GOT3 (cell line): ENCODE results near the gene RAPGEF5.

Experiments
- DNase-seq: peaks from one replicate; lab custom pipeline; 2025; ENCODE audit warnings: mixed read lengths; lab: John Stamatoyannopoulos, UW

The RAPGEF5 gene

DNA sequence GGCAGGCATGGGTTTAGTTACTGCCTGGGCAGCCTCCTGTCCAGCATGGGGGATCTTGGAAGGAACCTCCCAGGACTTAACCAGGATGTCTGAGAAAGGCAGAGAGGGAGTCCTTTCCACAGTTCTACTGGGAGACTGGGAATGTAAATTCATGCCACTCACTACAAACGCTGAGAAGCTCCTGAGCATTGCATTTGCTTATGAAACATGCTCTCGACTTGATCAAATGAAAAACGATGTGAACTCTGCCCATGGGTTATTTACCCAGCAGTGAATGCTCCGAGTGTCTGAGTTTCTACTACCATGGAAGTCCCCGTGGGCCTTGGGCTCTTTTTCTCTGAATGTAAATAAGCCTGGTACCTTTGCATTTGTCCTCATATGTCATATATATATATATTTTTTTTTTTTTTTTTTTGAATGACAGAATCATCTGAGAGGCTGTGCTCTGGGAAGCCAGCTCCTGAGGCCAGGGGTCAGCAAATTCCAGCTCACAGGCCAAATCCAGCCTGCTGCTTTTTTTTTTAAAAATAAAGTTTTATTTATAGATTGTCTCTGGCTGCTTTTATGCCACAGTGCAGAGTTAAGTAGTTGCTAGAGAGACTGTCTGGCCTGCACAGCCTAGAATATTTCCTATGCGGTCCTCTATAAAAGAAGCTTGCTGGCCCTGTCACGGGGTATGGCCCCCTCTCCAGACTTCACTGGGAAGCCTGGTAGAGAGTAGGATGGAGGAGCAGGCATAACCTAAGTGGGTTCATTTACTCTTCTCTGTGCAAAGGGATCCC is 21.4 kb upstream of the RAPGEF5 start:
- no peak for DNase-seq

DNA sequence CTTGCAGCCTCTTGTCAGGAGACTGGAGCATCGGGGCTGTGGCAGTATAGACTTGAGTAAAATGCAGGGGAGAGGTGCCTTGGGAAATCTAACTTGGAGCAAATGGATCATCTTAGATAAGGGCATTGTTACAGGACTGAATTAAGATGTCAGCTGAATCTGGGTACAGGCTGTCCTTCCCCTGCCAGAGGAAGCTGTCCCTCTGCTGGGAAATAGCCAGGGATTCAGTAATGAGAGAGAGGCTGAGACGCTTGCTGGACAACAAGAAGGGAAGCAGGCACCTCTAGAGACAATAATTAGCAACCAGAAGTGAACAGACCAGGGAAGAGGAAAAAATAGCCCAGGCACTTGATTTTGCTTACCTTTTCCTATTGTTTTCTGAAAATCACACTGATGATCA is 20.7 kb upstream of the RAPGEF5 start:
- DNase-seq = no peak

GRCh38 chr7:22375359-22376048 is 18.6 kb upstream of the RAPGEF5 start:
- no peak for DNase-seq

DNA sequence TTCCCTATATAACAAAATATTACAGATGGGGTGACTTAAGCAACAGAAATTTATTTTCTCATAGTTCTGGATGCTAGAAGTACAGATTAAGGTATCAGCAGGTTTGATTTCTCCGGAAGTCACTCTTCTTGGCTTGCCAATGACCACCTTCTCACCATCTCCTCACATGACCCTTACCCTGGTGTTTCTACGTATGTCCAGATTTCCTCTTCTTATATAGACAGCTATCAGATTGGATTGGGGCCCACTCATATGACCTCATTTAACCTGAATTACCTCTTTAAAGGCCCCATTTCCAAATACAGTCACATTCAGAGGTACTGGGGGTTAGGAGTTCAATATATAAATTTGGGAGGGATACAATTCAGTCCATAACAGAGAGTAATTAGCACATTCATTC is 17.0 kb upstream of the RAPGEF5 start:
- no peak for DNase-seq

GRCh38 chr7:22373388-22373787 is 16.4 kb upstream of the RAPGEF5 start:
- DNase-seq = no peak

GRCh38 chr7:22372863-22373262 is 15.9 kb upstream of the RAPGEF5 start:
- no peak for DNase-seq

- DNase-seq = no peak
These were observed 14.9 kb upstream of the RAPGEF5 start for GRCh38 chr7:22371878-22372277.

GRCh38 chr7:22364900-22365299 is 7.9 kb upstream of the RAPGEF5 start:
- DNase-seq = no peak

DNA sequence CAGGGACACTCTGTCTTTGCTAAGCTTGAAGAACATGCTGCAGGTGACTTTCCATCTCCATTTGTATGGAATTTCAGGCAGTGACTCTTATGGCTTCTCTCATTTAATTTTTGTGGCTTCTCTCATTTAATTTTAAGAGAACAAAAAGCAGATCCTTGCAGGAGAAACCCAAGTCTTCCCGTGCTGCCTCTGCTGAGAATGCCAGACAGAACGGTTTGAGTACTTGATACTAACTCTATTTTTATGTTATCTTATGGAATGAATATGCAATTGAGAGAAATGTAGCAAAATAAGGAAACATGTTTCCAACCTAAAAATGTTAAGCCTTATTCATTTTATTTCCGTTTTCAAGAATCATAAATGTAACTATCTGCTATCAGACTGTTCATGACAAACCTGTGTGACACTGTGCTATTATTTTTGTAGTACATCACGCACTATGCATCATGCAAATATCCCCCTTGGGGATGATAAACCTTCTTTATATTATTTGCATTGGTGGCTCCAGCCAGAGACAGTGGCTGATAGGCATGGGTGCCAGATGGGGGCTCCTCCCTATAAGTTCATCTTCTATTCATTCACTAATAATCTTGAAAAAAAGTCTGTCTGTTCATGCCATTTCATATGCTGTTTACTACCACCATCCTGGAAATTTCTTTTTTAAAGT is 6.9 kb upstream of the RAPGEF5 start:
- DNase-seq = no peak

DNA sequence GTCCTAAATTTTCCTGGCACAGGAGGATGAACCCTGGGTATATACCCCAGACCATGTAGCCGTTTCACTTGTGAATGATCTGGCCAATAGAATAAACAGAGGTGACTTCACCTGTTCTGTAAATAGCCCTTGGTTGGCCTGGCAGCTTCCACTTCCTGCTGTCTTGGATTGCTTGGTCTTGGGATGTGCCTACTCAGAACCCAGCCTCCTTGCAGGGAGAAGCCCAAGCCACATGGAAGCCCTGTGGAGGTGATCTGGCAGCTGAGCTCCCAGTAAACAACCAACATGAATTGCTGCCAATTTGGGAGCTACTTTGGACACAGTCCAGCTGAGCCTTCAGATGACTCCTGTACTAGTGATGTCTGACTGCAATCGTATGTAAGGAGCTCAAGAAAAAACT is 4.8 kb upstream of the RAPGEF5 start:
- no peak for DNase-seq

DNA sequence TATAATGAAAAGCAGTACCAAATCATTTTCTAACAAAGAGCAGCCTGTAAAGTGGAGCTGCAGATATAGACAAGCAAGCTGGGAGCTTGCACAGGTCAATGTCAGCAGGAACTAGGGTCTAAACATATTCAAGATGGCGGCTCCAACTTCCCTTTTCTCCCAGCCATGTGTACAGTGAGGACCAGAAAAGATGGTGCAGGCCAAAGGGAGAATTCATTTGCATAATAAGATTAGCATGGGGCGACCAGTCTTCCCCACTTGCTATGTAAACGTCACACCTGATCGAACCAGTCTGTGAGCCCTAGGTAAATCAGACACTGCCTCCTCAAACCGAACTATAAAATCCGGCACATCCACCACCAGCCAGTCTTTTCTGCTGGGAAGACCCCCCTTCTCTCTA is 4.4 kb upstream of the RAPGEF5 start:
- no peak for DNase-seq

- no peak for DNase-seq
These were observed 2.1 kb upstream of the RAPGEF5 start for GRCh38 chr7:22358820-22359697.

DNA sequence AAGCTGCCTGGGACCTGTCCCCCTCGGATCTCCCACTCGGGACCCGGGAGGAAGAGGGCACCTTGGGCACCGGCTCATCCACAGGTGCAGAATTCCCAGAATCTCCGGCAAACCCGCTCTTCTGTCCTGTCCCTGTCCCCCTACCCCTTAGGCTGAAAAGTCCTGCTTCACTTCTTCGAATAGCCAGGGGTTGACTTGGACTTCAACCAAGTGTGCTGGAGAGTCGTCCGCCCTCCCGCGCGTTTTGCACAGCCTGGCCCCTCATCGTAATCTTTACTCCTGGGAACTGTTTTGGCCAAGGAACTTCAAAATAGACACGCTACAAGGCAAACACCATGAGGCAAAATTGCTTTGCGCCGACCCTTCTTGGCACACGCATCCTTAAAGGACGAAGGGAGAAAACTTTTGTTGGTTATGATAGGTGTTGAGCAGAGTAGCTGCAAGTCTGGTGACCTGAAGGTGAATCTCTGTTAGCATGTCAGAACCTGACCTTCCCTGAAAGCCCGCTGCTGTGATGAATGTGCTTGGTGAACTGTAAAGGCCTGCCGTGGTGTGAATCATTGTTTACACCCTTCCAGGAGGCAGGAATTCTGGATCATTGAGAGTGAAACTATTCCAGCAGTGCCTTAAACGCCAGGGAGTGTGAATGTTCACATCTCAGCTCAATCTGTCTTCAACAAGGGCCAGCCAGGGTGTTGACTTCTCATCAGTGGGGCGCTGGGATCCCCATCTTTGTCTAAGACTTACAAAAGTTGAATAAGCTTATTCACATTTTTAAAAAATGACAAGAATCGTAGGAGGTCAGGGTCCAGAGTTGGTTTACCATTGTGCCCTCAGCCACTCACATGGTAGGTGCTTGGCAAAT is 589 bp upstream of the RAPGEF5 start:
- no peak for DNase-seq

- DNase-seq = no peak
These were observed 803 bp downstream of the RAPGEF5 start for GRCh38 chr7:22356010-22356691.

GRCh38 chr7:22355620-22356009 is 1.3 kb downstream of the RAPGEF5 start:
- DNase-seq = no peak

DNA sequence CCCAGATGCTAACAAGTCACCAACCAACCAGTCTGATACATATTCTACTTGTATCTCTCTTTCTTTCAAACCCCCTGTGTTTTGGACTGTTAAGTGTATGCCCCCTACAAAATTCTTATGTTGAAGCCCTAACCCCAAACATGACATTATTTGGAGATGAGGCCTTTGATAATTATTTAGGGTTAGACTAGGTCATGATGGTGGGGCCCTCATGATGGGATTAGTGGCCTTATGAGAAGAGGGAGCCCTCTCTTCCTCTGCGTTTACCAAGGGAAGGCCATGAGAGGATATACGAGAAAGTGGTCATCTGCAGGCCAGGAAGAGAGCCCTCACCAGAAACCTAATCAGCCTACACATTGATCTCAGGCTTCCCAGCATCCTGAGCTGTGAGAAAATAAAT is 2.5 kb downstream of the RAPGEF5 start:
- DNase-seq = no peak

DNA sequence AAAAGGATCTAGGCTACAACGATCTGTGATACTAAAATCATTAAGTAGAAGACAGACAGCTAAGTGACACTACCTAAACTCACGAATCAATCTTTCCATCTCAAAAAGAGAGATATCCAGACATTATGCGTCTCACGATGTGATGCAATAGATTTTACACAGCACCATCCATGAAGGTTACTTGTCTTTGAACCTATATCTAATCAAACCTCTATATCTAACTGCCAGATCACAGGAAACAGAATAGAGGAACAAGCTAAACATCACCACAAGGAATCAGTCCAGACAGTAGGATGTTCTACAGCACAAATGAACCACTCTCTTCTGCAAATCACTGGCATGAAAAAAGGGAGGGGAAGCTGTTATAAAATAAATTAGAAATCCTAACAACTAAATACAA is 4.1 kb downstream of the RAPGEF5 start:
- DNase-seq = no peak

- DNase-seq = no peak
These were observed 5.1 kb downstream of the RAPGEF5 start for GRCh38 chr7:22351878-22352277.

DNA sequence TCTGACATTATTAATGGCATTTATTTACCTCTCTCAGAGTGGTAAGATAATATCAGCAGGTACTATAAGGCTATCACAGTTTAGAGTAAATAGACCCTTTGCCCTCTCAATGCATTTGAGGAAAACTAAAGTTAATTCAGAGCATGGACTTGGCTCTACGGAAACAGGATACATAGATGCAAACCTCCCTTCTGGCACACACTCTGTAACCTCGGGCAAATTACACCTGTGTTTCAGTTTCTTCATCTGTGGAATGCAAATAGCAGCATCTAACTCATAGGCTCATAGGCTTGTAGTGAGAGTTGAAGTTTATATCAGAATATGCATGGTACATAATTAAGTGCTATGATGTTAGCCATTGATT is 5.6 kb downstream of the RAPGEF5 start:
- DNase-seq = no peak

DNA sequence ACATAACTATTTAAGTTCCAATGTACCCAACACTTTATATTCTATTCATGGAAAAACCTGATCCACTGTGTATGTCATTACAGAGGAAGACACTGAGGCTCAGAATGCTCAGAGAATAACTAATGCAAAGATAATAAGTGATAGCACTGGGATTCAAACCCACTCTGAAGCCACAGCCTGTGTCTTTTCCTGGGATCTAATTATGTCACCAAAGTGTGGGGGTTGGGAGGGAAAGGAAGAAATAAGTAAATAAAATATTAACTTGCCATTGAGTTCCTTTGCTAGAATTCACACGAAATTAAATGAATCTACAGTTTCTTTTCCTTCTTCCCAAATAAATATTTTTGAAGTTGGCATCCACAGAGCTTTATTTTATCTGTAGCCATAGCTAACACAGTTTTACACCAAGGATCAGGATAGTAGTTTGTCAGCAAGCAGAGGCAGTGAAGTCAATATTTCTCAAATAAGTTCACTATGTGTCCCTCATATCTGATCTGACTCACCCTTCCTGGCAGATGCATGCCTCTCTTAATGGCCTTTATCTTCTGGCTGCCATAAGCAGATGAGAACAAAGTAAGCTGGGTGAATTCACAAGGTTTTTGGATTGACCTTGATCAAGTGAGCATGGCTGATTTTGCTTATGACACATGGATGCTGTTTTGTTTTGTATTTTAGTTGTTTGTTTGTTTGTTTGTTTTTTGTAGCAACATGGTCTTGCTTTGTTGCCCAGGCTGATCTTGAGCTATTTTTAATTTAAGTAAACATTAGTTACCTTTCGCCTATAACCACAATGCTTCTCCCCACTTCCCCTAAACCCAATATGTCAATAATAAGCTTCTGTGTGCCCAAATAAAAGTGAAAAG is 6.3 kb downstream of the RAPGEF5 start:
- no peak for DNase-seq
